GM12875 (cell line): Measurements from ENCODE around the gene PABPN1L.
A peak's percentile ranks its signal among the peaks of the same experiment; 100 is the strongest.

Experiments used
- H3K4me3 ChIP-seq: one replicate; pipeline ENCODE4 v1.5.1; 2011; ENCODE audit warnings: low read depth, low read length, control low read depth
- CTCF ChIP-seq: IDR thresholded peaks from 2 replicates; pipeline ENCODE4 v1.5.1; 2011; ENCODE audit warnings: low read depth, mild to moderate bottlenecking, control low read depth, inconsistent platforms, low read length, moderate library complexity, borderline replicate concordance; ENCODE audit not compliant: insufficient read depth

Gene PABPN1L

GRCh38 chr16:88853325-88853941, 13.0 kb downstream of the PABPN1L start:
- TF ChIP-seq CTCF: no peak

GRCh38 chr16:88851616-88852015, 14.8 kb downstream of the PABPN1L start:
- no peak for TF ChIP-seq CTCF
- no peak overlapping the region for H3K4me3 ChIP-seq

More at GRCh38 chr16:88853325-88853941, 13.0 kb downstream of the PABPN1L start:
- H3K4me3 ChIP-seq: no peak overlapping the region

GRCh38 chr16:88850531-88851199, 15.8 kb downstream of the PABPN1L start:
- no peak overlapping the region for H3K4me3 ChIP-seq
- no peak for TF ChIP-seq CTCF

- no peak for TF ChIP-seq CTCF
- H3K4me3 ChIP-seq: no peak overlapping the region
These were observed 17.9 kb downstream of the PABPN1L start for GRCh38 chr16:88848557-88848956.

GRCh38 chr16:88847654-88848053, 18.8 kb downstream of the PABPN1L start:
- no peak overlapping the region for H3K4me3 ChIP-seq
- TF ChIP-seq CTCF: no peak

- no peak overlapping the region for H3K4me3 ChIP-seq
- TF ChIP-seq CTCF: no peak
These were observed 20.4 kb downstream of the PABPN1L start for GRCh38 chr16:88846088-88846487.

GRCh38 chr16:88844419-88845036, 21.9 kb downstream of the PABPN1L start:
- no peak overlapping the region for H3K4me3 ChIP-seq
- TF ChIP-seq CTCF: 0 out of 2 replicates have a peak, but pooled peaks have one; percentile 10
